Testis (tissue), 2 donors: ENCODE data around the gene NSUN2.

Experiments
- POLR2A ChIP-seq: fragments of 450-650 bp; IDR thresholded peaks from one replicate; pipeline ENCODE4 v1.6.1; 2017; ENCODE audit warnings: antibody characterized with exemption, mild to moderate bottlenecking, moderate library complexity
- TF ChIP-seq, protein P1 (sequence below), 3 experiments: fragments of 450-650 bp in 2 of 3; fragments of 200-600 bp in 1 of 3; sonication (generic) in 1 of 3; IDR thresholded peaks; one replicate each; pipeline ENCODE4 v1.5.1; 2016 to 2019; ENCODE audit warnings: antibody characterized with exemption in 3 of 3, mild to moderate bottlenecking in 2 of 3, moderate library complexity in 1 of 3

DNA sequence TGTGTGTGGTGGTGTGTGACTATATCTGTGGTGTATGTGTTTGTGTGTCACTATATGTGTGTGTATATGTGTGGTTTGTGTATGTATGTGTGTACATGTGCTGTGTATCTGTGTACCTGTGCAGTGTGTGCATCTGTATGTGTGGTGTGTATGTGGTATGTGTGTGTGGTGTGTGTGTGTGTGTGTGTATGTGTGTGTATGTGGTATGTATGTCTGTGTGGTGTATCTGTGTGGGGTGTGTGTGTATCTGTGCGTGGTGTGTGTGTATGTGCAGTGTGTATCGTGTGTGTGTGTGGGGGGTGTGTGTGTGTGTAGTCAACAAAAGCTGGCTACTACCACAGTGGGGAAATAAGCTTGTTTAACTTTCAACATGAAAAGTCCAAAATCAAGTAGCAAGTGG lies 48.8 kb upstream of the NSUN2 start:
- TF ChIP-seq, protein P1, sequence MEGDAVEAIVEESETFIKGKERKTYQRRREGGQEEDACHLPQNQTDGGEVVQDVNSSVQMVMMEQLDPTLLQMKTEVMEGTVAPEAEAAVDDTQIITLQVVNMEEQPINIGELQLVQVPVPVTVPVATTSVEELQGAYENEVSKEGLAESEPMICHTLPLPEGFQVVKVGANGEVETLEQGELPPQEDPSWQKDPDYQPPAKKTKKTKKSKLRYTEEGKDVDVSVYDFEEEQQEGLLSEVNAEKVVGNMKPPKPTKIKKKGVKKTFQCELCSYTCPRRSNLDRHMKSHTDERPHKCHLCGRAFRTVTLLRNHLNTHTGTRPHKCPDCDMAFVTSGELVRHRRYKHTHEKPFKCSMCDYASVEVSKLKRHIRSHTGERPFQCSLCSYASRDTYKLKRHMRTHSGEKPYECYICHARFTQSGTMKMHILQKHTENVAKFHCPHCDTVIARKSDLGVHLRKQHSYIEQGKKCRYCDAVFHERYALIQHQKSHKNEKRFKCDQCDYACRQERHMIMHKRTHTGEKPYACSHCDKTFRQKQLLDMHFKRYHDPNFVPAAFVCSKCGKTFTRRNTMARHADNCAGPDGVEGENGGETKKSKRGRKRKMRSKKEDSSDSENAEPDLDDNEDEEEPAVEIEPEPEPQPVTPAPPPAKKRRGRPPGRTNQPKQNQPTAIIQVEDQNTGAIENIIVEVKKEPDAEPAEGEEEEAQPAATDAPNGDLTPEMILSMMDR (IDR thresholded peaks at IDR 0.05), result no peak
- no peak for TF ChIP-seq POLR2A
